ENCODE data around the gene SRPK2.
A peak's percentile ranks its signal among the peaks of the same experiment; 100 is the strongest.
"Not testable (repeated sequence)": the region's sequence is repeated elsewhere in the genome, so short reads cannot be mapped to it uniquely, and the experiment has no call there.

The SRPK2 gene

GRCh38 chr7:105367458-105367857 is 21.3 kb downstream of the SRPK2 start:
- H3K4me3 ChIP-seq (ENCODE audit: low read depth, low read length) = no peak overlapping the region
- no peak for DNase-seq (ENCODE audit: low read depth)
- TF ChIP-seq CTCF (conservative IDR thresholded peaks at IDR 0.05; ENCODE audit: low read depth, low read length) = no peak

- TF ChIP-seq CTCF (conservative IDR thresholded peaks at IDR 0.05; ENCODE audit: low read depth, low read length) = no peak
- no peak overlapping the region for H3K4me3 ChIP-seq (ENCODE audit: low read depth, low read length)
- peak; percentile 55 for DNase-seq (ENCODE audit: low read depth)
Measured at GRCh38 chr7:105365541-105366534, 22.9 kb downstream of the SRPK2 start.

- no peak for DNase-seq (ENCODE audit: low read depth)
- TF ChIP-seq CTCF (conservative IDR thresholded peaks at IDR 0.05; ENCODE audit: low read depth, low read length) = no peak
- no peak overlapping the region for H3K4me3 ChIP-seq (ENCODE audit: low read depth, low read length)
Measured at GRCh38 chr7:105364684-105365083, 24.0 kb downstream of the SRPK2 start.

GRCh38 chr7:105363657-105364056 is 25.1 kb downstream of the SRPK2 start:
- H3K4me3 ChIP-seq (ENCODE audit: low read depth, low read length) = not testable (repeated sequence)

GRCh38 chr7:105362685-105363084 is 26.0 kb downstream of the SRPK2 start:
- not testable (repeated sequence) for H3K4me3 ChIP-seq (ENCODE audit: low read depth, low read length); DNase-seq (ENCODE audit: low read depth)

More at GRCh38 chr7:105363657-105364056, 25.1 kb downstream of the SRPK2 start:
- DNase-seq (ENCODE audit: low read depth) = not testable (repeated sequence)

- H3K4me3 ChIP-seq (ENCODE audit: low read depth, low read length); DNase-seq (ENCODE audit: low read depth): not testable (repeated sequence)
Measured at GRCh38 chr7:105361995-105362394, 26.7 kb downstream of the SRPK2 start.

- not testable (repeated sequence) for H3K4me3 ChIP-seq (ENCODE audit: low read depth, low read length); DNase-seq (ENCODE audit: low read depth)
Measured at GRCh38 chr7:105360149-105360548, 28.6 kb downstream of the SRPK2 start.

- no peak for DNase-seq (ENCODE audit: low read depth)
- H3K4me3 ChIP-seq (ENCODE audit: low read depth, low read length) = no peak overlapping the region
- TF ChIP-seq CTCF (conservative IDR thresholded peaks at IDR 0.05; ENCODE audit: low read depth, low read length) = no peak
Measured at GRCh38 chr7:105355701-105356100, 33.0 kb downstream of the SRPK2 start.

GRCh38 chr7:105354383-105354782 is 34.3 kb downstream of the SRPK2 start:
- TF ChIP-seq CTCF (conservative IDR thresholded peaks at IDR 0.05; ENCODE audit: low read depth, low read length) = no peak
- no peak for DNase-seq (ENCODE audit: low read depth)
- no peak overlapping the region for H3K4me3 ChIP-seq (ENCODE audit: low read depth, low read length)

Data from choroid plexus epithelial cell (primary cell).